Measurements from ENCODE around the gene VWA3B.

VWA3B gene

GRCh38 chr2:98298683-98299164 is 211.8 kb downstream of the VWA3B start:
- Histone ChIP-seq H2AFZ (ENCODE audit: low read length) (no peak overlapping the region), H3K9me2 (replicated peaks; ENCODE audit: low read depth, low read length) (no peaks in the 10 kb centered on the region), H3K36me3 (ENCODE audit: insufficient read depth, low read length) (no peaks in the 10 kb centered on the region), H4K20me1 (ENCODE audit: insufficient read depth, low read length, poor library complexity, severe bottlenecking) (no peaks in the 10 kb centered on the region), H3K9ac (ENCODE audit: low read depth, low read length, poor library complexity, severe bottlenecking) (no peak overlapping the region), H3K79me2 (ENCODE audit: insufficient read depth, low read length) (no peaks in the 10 kb centered on the region), H3K4me3 (ENCODE audit: low read length, poor library complexity, severe bottlenecking) (no peak overlapping the region), H3K9me3 (ENCODE audit: insufficient read depth, low read depth, low read length) (no peaks in the 10 kb centered on the region), H3K4me1 (ENCODE audit: insufficient read depth, low read length, poor library complexity, severe bottlenecking) (no peaks in the 10 kb centered on the region), H3K4me2 (ENCODE audit: low read depth, low read length, poor library complexity, severe bottlenecking) (no peak overlapping the region), H3F3A (ENCODE audit: low read depth) (no peaks in the 10 kb centered on the region), H3K27me3 (ENCODE audit: insufficient read depth, low read length, poor library complexity, severe bottlenecking) (no peaks in the 10 kb centered on the region)
- TF ChIP-seq EZH2phosphoT487 (IDR thresholded peaks at IDR 0.05; ENCODE audit: borderline replicate concordance): no peak
- TF ChIP-seq CTCF (conservative IDR thresholded peaks at IDR 0.05; ENCODE audit: low read length): no peak

DNA sequence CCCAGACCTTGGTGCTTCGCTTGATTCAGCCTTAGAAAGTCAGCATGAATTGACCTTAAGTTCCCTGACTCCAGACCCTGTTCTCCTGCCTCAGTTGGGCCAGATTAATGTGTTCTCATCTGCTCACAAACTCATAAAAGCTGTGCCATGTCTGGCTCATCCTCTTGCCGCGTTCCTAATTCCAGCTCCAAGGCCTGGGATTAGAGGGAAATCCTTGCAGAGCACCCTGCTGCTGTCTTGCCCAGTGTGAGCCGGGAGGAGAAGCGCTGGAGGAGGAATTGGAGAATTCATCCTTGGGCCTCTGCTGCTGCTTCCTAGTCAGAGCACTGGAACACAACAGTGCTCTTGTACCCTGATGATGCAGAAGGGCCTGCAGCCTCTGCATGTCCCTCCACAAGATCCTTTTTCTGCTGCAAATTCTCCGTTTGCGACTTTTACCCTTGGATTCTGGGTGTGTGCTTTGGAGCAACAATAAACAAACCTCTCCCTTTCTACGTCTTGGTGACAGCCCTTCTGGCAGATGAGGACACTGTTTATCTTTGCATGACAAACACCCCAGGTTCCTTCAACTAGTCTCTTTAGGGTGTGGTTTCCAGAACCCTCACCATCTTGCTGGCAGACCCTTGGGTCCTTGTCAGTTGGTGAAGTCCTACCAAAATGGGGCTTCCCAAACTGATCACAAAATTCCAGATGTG is 212.4 kb downstream of the VWA3B start:
- H2AFZ ChIP-seq (ENCODE audit: low read length): no peak overlapping the region
- H3K27me3 ChIP-seq (ENCODE audit: insufficient read depth, low read length, poor library complexity, severe bottlenecking): no peaks in the 10 kb centered on the region
- no peaks in the 10 kb centered on the region for H4K20me1 ChIP-seq (ENCODE audit: insufficient read depth, low read length, poor library complexity, severe bottlenecking)
- H3K36me3 ChIP-seq (ENCODE audit: insufficient read depth, low read length): no peaks in the 10 kb centered on the region
- no peaks in the 10 kb centered on the region for H3K79me2 ChIP-seq (ENCODE audit: insufficient read depth, low read length)
- no peak overlapping the region for H3K4me3 ChIP-seq (ENCODE audit: low read length, poor library complexity, severe bottlenecking)
- no peaks in the 10 kb centered on the region for H3K9me2 ChIP-seq (replicated peaks; ENCODE audit: low read depth, low read length)
- TF ChIP-seq CTCF (conservative IDR thresholded peaks at IDR 0.05; ENCODE audit: low read length): no peak
- TF ChIP-seq EZH2phosphoT487 (IDR thresholded peaks at IDR 0.05; ENCODE audit: borderline replicate concordance): no peak
- no peaks in the 10 kb centered on the region for H3F3A ChIP-seq (ENCODE audit: low read depth)
- H3K4me2 ChIP-seq (ENCODE audit: low read depth, low read length, poor library complexity, severe bottlenecking): no peak overlapping the region
- no peaks in the 10 kb centered on the region for H3K9me3 ChIP-seq (ENCODE audit: insufficient read depth, low read depth, low read length)
- no peak overlapping the region for H3K9ac ChIP-seq (ENCODE audit: low read depth, low read length, poor library complexity, severe bottlenecking)
- no peaks in the 10 kb centered on the region for H3K4me1 ChIP-seq (ENCODE audit: insufficient read depth, low read length, poor library complexity, severe bottlenecking)

DNA sequence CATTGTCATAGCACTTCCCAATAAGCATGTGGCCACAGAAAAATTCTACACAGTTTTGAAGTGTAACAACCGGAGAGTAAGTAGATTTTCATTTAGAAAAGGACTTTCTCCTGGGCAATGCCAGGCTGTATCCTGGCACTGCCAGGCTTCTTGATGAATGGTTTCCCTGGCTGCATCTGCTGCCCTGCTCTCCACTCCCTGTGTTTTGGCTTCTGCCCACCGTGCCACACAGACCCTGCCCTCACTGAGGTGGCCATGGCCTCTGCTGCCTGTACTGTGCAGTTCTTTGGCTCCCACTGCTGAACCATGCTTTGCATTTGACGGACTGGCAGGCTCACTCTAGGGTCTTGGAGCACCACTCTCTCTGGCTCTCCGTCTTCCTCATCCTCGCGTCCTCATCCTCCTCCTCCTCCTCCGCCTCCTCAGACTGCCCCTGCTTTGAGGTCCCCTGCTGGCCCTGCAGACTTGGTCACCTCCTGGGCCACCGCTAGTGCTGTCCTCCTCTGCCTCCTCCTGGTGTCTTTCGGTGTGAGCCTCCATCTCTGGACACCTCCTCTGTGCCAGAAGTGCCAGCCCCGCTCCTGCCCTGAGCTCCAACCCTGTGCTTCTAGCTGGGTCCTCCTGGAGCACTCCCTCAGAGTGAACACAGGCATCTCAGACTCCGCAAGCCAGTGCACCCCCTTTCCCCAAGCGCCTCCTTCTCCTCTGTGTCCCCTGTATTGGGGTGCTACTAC is 213.3 kb downstream of the VWA3B start:
- H3K36me3 ChIP-seq (ENCODE audit: insufficient read depth, low read length): no peaks in the 10 kb centered on the region
- no peaks in the 10 kb centered on the region for H4K20me1 ChIP-seq (ENCODE audit: insufficient read depth, low read length, poor library complexity, severe bottlenecking)
- no peaks in the 10 kb centered on the region for H3K4me1 ChIP-seq (ENCODE audit: insufficient read depth, low read length, poor library complexity, severe bottlenecking)
- H3K9ac ChIP-seq (ENCODE audit: low read depth, low read length, poor library complexity, severe bottlenecking): no peak overlapping the region
- H3K9me2 ChIP-seq (replicated peaks; ENCODE audit: low read depth, low read length): no peaks in the 10 kb centered on the region
- no peak overlapping the region for H3K4me2 ChIP-seq (ENCODE audit: low read depth, low read length, poor library complexity, severe bottlenecking)
- H3K4me3 ChIP-seq (ENCODE audit: low read length, poor library complexity, severe bottlenecking): no peak overlapping the region
- H2AFZ ChIP-seq (ENCODE audit: low read length): no peak overlapping the region
- no peaks in the 10 kb centered on the region for H3K79me2 ChIP-seq (ENCODE audit: insufficient read depth, low read length)
- H3F3A ChIP-seq (ENCODE audit: low read depth): no peaks in the 10 kb centered on the region
- no peaks in the 10 kb centered on the region for H3K27me3 ChIP-seq (ENCODE audit: insufficient read depth, low read length, poor library complexity, severe bottlenecking)
- no peak for TF ChIP-seq CTCF (conservative IDR thresholded peaks at IDR 0.05; ENCODE audit: low read length)
- TF ChIP-seq EZH2phosphoT487 (IDR thresholded peaks at IDR 0.05; ENCODE audit: borderline replicate concordance): no peak
- H3K9me3 ChIP-seq (ENCODE audit: insufficient read depth, low read depth, low read length): no peaks in the 10 kb centered on the region
